Stimulated activated CD8-positive, alpha-beta memory T cell treated with anti-CD3 and anti-CD28 coated beads, Interleukin-7, amount 100 ng/mL, for 4 hours (primary cell): ENCODE data around the gene LGI2.
"Not testable (repeated sequence)": the region's sequence is repeated elsewhere in the genome, so short reads cannot be mapped to it uniquely, and the experiment has no call there.

Experiments used
- DNase-seq, 2 donors: peaks; one replicate each; pipeline ENCODE4 v3.0.0-alpha.2; 2020; ENCODE audit warnings: low read depth in 2 of 2

The LGI2 gene, protein sequence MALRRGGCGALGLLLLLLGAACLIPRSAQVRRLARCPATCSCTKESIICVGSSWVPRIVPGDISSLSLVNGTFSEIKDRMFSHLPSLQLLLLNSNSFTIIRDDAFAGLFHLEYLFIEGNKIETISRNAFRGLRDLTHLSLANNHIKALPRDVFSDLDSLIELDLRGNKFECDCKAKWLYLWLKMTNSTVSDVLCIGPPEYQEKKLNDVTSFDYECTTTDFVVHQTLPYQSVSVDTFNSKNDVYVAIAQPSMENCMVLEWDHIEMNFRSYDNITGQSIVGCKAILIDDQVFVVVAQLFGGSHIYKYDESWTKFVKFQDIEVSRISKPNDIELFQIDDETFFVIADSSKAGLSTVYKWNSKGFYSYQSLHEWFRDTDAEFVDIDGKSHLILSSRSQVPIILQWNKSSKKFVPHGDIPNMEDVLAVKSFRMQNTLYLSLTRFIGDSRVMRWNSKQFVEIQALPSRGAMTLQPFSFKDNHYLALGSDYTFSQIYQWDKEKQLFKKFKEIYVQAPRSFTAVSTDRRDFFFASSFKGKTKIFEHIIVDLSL

DNA sequence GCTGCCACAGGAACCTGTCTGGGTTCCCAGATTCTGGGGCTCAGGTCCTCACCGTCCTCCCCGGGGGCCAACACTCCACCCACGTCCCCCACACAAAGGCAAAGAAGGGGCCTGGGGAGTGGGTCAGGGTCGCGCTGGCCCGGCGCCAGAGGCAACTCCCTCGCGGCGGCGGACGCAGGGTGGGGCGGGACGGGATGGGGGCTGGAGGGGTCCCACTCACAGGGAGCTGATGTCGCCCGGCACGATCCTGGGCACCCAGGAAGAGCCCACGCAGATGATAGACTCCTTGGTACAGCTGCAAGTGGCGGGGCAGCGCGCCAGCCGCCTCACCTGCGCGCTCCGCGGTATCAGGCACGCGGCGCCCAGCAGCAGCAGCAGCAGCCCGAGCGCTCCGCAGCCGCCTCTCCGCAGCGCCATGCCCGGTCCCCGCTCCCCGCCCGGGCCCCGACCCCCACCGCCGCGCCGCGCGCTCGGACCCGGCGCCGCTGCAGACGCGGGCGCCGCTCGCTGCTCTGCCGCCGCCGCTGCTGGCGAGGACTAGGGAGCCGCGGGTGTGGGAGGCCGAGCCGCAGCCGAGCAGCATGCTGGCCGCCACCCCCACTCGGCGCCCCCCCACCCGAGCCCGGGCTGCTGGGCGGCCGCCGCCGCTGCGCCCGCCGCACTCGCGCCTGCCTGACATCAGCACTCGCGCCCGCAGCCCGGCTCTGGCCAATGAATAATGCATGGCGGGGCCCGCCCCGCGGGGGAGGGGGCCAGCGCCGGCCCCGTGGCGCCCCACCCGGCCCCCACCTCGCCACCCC lies at the start of gene LGI2:
Gene LGI2, minus strand, starts transcription at position 670 of the 800 bp plus-strand sequence. Its CDS starts 253 bp downstream, at position 417.
- no peak for DNase-seq

DNA sequence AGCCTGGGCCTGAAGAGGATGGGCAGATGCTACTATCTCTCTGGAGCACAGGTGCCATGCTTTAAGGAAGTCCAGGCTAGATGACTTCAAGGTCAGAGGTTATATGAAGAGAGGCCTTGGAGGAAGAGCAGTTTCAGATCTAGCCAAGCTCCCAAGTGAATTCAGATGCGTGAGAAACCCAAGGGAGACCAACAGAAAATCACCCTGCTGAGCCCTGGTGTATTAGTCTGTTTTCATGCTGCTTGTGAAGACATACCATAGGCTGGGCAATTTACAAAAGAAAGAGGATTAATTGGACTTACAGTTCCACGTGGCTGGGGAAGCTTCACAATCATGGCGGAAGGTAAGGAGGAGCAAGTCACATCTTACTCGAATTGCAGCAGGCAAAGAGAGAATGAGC lies 47.8 kb upstream of the LGI2 start:
- DNase-seq, result no peak

DNA sequence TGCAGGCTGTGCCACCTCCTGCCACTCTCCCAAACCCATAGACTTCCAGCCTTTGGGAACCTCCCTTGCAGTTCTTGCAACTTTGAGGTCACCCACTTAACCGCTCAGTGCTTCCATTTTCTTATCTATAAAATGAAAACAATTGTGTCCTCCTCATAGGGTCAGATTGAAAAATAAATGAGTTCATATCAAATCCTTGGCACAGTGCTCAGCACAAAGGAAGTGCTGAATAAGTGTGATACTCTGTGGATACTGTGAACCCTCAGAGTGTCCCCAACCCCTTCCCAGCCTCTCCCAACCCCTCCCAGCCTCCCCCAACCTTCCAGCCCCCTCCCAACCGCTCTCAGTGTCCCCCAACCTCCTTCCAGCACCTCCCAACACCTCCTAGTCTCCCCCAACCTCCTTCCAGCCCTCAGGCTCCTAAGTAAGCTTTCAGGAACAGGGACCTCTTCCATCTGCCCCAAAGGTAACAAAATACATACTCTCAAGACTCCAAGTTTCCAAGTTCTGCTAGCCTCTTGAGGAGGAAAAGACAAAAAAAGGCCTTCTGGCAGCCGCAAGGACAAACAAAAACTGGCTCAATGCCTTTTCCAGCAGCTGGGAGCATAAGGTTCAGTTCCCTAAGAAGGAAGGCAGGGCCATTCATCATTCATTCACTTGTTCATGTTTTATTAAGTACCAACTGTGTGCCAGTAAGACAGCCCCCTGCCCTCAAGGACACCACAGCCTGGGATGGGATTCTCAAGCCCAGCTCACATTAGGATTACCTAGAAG lies 46.1 kb upstream of the LGI2 start:
- DNase-seq, result no peak

DNA sequence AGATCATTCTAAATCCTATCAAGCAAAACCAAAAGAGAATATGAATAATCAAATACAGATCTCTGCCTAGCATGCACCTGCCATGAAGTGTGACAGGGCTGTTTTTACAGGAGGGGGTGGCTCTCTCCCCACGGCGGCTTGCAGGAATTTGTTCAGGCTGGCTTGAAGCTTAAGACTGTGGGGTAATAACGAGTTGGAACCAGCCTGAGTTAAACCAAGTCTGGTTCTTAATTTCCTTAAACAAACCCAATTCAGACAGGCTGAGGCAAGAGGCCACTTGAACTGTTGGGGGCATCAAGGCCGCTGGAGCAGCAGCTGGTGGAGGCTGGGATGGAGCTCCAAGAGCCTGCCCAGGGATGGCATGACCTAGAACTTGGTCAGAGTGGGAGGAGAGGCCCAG lies 45.1 kb upstream of the LGI2 start:
- no peak for DNase-seq

DNA sequence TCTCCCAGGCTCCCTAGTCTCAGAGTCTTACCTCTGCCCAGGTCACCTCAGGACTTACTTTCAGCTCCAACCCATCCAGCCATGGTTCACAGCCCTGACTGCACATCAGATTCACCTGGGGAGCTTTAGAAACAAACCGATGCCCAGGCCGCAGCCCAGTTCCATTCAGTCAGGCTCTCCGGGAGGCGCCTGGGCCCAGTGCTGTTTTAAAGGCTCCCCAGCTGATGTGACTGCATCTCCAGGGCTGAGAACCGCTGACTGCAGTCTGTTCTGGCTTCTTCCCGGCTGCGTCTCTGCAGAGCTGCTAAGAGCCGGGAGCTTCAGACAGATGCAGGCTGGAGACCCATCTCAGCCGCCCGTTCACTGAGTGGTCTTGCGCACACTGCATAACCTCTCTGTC lies 44.4 kb upstream of the LGI2 start:
- no peak for DNase-seq

DNA sequence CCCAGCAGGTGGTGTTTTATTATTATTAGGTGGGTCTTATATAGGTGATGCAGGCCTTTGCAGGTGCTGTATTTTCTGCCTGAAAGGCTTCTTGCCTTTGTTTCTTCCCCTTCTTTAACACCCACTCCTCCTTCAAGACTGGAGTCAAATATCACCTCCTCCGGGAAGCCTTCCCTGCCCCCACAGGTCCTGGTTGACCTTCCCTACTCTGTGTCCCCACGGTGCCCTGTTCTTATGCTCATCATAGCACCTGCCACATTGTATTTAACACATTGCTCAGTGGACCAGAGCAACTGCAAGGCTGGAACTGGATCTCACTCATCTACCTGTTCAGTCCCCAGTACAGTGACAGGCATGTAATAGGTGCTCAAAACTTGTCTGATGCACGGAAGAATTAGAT lies 39.8 kb upstream of the LGI2 start:
- DNase-seq, result no peak

DNA sequence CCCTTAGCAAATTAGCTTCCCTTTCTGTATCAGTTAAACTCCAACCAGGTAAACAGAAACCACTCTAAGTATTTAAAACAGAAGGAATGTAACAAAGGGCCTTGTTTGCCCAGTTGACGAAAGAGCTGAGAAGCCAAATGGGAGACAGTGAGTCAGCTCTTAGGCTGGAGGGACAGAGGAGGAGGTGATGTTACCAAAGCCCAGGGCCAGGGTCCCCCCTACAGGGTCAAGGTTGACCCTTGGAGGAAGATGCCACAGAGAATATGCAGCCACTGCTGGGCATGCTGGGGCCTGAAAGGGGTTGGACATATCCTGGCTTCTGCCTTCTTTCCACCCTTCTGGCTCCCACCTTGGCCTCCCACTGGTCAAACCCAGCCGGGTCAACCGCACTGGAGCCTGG lies 38.3 kb upstream of the LGI2 start:
- DNase-seq, result no peak

DNA sequence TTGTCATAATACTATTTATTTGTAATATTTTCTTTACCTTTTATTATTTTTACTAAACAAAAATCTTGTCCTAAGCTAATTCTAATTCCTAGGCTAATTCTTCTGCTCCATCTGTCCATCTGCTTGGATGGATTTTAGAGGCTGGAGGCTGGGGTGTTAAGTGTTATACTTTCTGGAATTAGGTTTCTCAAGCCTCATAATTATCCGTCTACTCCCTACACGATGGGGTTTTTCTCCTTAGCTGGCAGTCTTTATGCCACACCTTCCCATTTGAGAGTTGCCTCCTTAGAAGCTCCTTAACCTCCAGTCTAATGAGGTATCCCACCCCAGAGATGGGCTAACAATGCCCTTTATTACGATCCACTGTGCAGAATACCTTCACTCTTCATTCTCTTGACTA lies 37.6 kb upstream of the LGI2 start:
- DNase-seq, result no peak

DNA sequence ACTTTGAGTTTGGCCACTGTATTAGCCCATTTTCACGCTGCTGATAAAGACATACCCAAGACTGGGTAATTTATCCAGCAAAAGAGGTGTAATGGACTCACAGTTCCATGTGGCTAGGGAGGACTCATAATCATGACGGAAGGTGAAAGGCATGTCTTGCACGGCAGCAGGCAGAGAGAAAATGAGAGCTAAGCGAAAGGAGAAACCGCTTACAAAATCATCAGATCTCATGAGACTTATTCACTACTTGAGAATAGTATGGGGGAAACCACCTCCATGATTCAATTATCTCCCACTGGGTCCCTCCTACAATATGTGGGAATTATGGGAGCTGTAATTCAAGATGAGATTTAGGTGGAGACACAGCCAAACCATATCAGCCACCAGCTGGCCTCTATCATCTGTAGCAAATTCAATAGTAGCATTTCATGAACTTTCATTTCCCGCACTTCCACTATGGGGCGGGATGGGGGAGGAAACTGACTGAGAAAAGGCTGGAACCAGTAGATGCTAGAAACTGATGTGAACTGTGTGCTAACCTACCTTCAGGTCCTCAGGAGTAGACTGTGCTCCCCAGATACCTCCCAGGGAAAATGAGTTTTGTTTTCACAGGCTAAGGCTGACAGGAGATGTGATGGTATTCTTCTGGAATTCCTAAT lies 35.3 kb upstream of the LGI2 start:
- no peak for DNase-seq

DNA sequence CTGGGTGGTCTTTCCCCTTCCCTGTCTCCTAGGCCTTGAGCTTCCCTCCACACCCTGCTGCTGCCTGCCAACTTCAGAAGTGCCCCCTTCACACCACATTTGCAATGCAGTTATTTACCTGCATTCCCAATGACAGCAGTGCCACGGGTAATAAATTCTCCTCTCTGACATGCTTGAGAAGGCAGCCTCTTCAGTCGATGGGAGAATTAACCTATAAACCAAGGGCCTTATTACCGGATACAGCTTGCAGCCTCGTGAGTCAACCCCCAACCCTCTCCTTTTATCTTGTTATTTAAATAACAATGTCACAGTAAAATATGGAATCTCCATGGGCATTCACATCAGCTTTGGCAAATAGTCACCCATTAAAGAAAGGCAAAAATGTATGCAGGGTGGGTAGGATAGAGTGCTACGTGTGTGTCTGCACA lies 34.7 kb upstream of the LGI2 start:
- no peak for DNase-seq

DNA sequence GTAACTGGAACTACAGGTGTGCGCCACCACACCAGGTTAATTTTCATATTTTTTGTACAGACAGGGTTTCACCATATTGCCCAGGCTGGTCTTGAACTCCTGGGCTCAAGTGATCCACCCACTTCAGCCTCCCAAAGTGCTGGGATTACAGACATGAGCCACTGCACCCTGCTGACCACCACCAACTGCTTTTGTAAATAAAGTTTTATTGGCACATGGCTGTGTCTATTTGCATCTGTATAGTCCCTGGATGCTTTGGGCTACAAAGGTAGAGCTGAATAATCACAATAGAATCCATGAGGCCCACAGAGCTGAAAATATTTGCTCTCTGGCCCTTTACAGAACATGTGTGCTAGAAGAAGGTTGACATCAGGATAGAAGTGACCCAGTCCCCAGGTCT lies 33.7 kb upstream of the LGI2 start:
- DNase-seq, result not testable (repeated sequence)

DNA sequence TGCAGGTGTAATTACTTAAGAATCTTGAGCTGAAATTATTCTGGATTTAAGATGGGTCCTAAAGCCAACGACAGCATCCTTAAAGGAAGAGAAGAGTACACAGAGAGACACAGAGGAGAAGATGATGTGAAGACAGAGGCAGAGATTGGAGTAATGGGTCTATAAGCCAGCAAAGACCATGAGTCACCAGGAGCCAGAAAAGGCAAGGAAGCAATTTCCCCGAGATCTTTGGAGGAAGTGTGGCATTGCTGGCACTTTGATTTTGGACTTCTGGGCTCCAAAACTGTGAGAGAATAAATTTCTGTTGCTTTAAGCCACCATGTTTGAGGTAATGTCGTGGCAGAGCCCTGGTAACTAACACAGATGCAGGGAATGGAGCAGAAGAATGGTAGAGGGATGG lies 32.4 kb upstream of the LGI2 start:
- DNase-seq, result no peak

DNA sequence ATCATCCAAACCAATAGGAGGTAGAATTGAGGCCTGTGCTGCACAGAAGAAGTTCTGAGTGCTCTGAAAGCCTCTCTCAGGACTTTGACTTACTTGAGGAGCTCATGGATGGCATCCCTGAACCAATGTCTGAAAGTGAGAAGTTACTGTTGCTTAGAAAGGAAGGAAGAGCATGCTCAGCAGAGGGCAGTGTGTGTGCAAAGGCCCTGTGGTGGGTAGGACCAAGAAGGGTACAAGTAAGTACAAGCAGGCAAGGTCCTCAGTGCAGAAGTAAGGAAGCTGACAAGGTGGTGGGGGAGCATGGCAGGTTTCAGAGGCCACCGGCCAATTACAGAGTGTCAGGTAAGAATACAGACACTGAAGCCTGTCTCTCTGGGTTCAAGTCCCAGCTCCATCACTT lies 31.4 kb upstream of the LGI2 start:
- DNase-seq, result no peak

DNA sequence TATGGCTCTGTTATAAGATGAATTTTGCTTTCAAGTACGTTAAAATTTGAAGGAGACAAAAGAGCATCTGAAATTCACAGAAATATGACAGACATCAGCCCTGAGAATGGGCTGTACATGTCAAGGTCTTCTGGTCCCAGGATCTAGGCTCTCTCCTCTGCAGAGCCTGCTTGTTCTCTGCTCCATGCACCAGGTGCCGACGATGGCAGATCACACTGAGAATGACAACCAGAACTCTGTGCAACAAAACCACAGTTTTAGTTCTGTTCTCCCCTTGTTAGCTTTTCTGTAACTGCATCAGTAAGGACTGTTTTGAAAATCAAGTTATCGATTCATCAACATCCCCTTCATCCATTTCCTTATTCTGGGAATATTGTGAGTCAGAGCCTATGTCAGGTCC lies 30.9 kb upstream of the LGI2 start:
- DNase-seq, result no peak

DNA sequence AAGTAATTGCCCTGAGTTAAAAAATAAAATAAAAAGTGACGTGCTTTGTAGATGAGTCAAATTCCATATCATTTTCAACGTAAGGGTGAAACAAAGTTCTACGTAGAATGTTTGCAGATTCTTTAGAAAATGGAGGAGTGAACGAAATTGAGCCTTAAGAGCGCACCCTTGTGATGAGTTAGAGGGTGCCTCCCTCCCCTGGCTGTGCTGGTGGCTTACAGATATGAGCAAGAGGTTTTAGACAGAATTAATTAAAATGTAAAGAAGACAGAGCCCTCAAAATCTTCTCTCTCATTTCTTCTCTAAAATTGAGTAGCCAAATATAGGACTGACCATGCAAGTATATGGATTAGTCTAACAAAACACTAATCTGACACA lies 30.2 kb upstream of the LGI2 start:
- no peak for DNase-seq

DNA sequence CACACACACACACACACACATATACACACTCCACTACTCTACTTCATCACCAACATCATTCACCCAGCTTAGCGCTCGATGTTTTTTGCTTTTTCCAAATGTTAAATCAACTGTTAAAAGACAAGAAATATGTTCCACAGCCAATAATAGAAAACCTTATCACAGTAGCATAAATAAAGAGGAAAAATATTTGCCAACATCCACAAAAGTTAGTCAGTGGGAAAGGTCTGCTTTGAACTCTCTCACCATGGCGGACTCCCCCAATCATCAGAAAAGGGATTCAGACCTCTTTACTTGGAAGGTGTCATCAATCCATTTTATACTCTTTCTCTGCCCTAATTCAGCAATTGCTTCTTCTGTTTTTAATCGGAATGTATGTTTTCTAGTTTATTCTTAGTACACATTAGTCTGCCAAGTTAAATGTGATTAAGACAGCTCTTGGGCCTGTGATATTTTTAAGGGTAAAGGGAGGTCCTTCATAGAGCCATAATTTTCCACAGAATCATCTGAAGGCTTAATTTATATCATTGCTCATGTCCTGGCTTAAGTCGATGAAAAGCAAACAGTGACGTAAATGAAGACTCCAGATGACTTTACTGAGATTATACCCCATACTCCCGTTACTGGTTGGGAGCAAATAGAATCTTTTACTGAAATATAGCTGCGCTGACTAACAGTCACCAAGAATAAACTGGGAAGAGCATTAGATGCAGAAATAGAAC lies 29.7 kb upstream of the LGI2 start:
- DNase-seq, result no peak

DNA sequence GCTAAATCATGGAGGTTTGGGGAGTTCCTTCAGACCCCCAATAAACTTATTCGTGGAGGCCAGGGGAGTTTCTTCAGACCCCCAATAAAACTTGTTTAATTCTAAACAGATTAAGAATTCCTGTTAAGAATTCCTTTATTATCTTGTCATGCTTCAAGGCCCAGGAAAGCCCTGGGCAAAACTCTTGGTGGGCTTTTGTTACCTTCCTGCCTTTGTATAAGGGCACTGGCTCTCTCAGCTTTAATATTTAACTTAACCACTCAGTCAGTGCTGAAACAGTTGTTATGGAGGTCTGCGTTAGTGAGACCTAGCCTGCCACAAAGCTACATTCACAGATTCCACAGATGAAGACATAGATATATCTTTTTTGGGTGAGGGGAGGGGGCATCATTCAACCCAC lies 29.0 kb upstream of the LGI2 start:
- DNase-seq, result no peak

DNA sequence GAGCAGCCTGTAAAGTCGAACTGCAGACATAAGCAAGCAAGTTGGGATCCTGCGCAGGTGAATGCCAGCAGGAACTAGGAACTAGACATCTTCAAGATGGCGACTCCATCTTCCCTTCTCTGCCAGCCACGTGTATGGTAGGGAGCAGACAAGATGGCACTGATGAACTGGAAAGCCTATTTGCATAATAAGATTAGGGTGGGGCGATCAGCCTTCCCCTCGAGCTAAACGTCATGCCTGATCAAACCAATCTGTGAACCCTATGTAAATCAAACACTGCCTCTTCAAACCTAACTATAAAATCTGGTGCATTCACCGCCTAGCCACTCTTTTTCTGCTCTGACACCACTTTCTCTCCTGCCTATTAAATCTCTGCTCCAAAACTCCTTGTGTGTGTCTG lies 28.1 kb upstream of the LGI2 start:
- DNase-seq, result no peak

DNA sequence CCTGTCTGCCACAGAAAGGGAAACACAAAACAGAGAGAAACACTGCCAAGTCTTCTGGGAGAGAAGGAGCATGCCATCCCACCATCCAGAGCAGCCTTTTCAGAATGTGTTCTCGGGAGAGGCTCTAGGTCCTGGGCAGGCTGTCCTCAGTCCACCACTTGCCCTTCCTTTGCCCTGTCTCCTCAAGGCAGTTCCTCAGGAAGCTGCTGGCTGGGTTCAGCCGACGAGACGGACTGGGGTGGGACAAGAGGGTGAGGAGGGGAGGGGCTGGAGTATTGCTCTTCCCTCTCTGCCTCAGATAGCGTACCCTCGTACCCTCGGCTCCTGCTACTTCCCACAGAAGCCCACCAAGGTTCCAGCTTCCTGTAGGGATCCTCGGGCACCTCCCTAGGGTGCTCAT lies 26.6 kb upstream of the LGI2 start:
- no peak for DNase-seq

DNA sequence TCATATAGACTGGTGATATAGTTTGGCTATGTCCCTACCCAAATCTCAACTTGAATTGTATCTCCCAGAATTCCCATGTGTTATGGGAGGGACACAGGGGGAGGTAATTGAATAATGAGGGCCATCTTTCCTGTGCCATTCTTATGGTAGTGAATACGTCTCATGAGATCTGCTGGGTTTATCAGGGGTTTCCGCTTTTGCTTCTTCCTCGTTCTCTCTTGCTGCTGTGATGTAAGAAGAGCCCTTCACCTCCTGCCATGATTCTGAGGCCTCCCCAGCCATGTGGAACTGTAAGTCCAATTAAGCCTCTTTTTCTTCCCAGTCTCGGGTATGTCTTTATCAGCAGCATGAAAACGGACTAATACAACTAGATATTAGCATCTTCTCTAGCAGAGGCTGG lies 21.3 kb upstream of the LGI2 start:
- not testable (repeated sequence) for DNase-seq

DNA sequence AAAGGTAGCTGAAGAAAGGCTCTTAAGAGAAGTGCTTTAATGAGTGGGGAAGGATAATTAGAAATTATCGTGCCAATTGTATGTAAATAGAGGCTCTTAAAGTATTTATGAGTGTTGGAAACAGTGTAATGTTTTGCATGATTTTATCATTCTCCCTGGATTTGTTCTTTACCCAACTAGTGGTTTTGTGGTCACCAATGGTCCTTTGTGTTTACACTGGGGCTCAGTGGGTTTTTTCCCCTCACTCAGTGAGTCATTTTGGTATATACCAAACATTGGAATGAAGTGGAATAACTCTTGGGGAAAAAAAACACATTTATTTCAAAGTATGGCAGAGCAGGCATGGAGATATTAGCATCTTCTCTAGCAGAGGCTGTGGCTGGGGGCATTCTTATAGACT lies 20.8 kb upstream of the LGI2 start:
- no peak for DNase-seq
